Adrenal gland (tissue), 12 donors: ENCODE measurements around the gene MED13. TPM values are rescaled to one million over a fixed set of nuclear protein-coding genes. Genes with fewer than 3 reads are reported as not detected.

Experiments used
- DNase-seq, 7 donors: peaks; one replicate each; pipeline ENCODE4 v3.0.0-alpha.2; 2019 to 2020
- H3K27ac ChIP-seq, 5 donors: fragments of 200-600 bp; sonication (generic) in 4 of 5; 1 replicate in 3 of 5; 2 replicates in 2 of 5; pipeline versions ENCODE4 v1.5.1 to v1.8.0; 2016 to 2020; ENCODE audit warnings: mild to moderate bottlenecking in 1 of 5
- H3K27me3 ChIP-seq: fragments of 200-600 bp; 2 replicates; pipeline ENCODE4 v1.8.0; 2021
- H3K36me3 ChIP-seq, 2 donors: fragments of 200-600 bp; replicated peaks in 1 of 2; 1 replicate in 1 of 2; 2 replicates in 1 of 2; pipeline versions ENCODE4 v1.5.1 to v1.8.0; 2018 to 2022
- H3K4me1 ChIP-seq, 2 donors: fragments of 200-600 bp; replicated peaks in 1 of 2; 1 replicate in 1 of 2; 2 replicates in 1 of 2; pipeline versions ENCODE4 v1.5.1 to v1.8.0; 2018 to 2021
- H3K4me3 ChIP-seq, 4 donors: fragments of 200-600 bp; sonication (generic) in 3 of 4; one replicate each; pipeline ENCODE4 v1.5.1; 2016 to 2018
- H3K9me3 ChIP-seq, 3 donors: fragments of 200-600 bp; sonication (generic) in 1 of 3; replicated peaks in 1 of 3; 1 replicate in 2 of 3; 2 replicates in 1 of 3; pipeline versions ENCODE4 v1.5.1 to v1.8.0; 2016 to 2021
- POLR2A ChIP-seq, 2 donors: fragments of 450-650 bp; IDR thresholded peaks; one replicate each; pipeline ENCODE4 v1.6.1; 2017; ENCODE audit warnings: antibody characterized with exemption in 2 of 2, mild to moderate bottlenecking in 2 of 2, moderate library complexity in 1 of 2
- WGBS, 4 donors: extraction: QIAGEN DNeasy Blood & Tissue Kit in 2 of 4; methylation state at CpG; one replicate each; pipeline versions ENCODE4 v1.1.5 to v1.1.7; 2013 to 2017; 5-methylcytosine and 5-hydroxymethylcytosine counted together
- intact Hi-C, 2 donors: fragments of 100-400 bp; cut with DNase I; formaldehyde crosslinking; loops; one replicate each; pipeline versions ENCODE4 v1.14.1 to v1.15.0; 2022 to 2023
- polyA plus RNA-seq, 3 donors: library from polyadenylated mRNA; stranded (reverse); fragments of 200-250 nt in 2 of 3; fragments of 350-450 nt in 1 of 3; fragmentation: Illumina TruSeq in 1 of 3; extraction: RNeasy Lipid Tissue Mini Kit (QIAGEN cat#74804) in 1 of 3; gene quantifications; one replicate each; pipeline ENCODE4 v1.2.3, GENCODE V29; 2013 to 2014
- total RNA-seq, 9 donors: library from RNA; depleted of rRNA in 4 of 9; stranded (reverse); fragments of >200 nt in 4 of 9; fragments of 120-200 nt in 1 of 9; fragmentation: NEBNext Ultra II Directional in 1 of 9; extraction: Animal tissue kit (Norgen Biotek cat#: 25700) in 1 of 9; gene quantifications; one replicate each; pipeline versions ENCODE4 v1.1.0 to v1.2.4, GENCODE V29; 2013 to 2023
- TF ChIP-seq, protein P1 (sequence below), 6 experiments: fragments of 450-650 bp in 4 of 6; fragments of 200-600 bp in 2 of 6; sonication (generic) in 1 of 6; IDR thresholded peaks; 1 replicate in 5 of 6; 2 replicates in 1 of 6; pipeline versions ENCODE4 v1.5.1 to v1.8.0; 2016 to 2021; ENCODE audit warnings: antibody characterized with exemption in 6 of 6, mild to moderate bottlenecking in 2 of 6, moderate library complexity in 1 of 6
- donor health status: healthy with polysubstance abuse.
- donor health status: Bipolar disorder and iron deficiency.
- donor health status: DM: yes; HTN: yes; CAD: no.
- donor health status: DM: no; HTN: no; CAD: no.
- donor health status: DM: no; HTN: no; CAD: no.
- donor health status: DM: yes; HTN: yes; CAD: no.

The MED13 gene
- total and polyA plus RNA-seq, 12 donors, result 8.2 to 62.3 (median 51.8) TPM

DNA sequence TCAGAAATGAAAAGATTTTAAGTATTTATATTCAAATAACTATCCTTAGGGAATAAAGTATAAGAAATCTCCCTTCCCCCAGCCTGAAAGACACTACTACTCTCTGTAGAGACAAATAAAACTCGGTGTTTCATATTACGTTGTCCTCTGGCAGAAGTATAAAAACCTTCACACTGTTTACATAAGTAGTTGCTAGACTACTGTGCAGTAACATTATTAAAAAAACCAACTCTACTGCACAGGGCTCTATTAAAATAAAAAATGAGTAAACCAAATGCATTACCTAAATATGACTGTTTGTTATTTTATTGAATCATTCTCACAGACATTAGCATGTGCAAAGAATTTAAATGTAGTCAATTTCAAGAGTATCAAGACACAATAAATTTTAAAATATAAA is 67.4 kb downstream of the MED13 start:
- Histone ChIP-seq H3K36me3 (peaks cover 0 to 6% of the 10 kb centered on the region in 2 donors), H3K4me1 (peaks cover 6 to 25% of the 10 kb centered on the region in 2 donors), H3K27ac (no peak overlapping the region), H3K27me3 (no peaks in the 10 kb centered on the region), H3K9me3 (no peaks in the 10 kb centered on the region), H3K4me3 (no peak overlapping the region)
- WGBS, 4 donors, result 23 to 34% (median 27%) methylated on average over 2 of the region's 2 CpGs
- DNase-seq, result no peak
- TF ChIP-seq POLR2A (IDR thresholded peaks at IDR 0.05), result no peak
- TF ChIP-seq, protein P1, sequence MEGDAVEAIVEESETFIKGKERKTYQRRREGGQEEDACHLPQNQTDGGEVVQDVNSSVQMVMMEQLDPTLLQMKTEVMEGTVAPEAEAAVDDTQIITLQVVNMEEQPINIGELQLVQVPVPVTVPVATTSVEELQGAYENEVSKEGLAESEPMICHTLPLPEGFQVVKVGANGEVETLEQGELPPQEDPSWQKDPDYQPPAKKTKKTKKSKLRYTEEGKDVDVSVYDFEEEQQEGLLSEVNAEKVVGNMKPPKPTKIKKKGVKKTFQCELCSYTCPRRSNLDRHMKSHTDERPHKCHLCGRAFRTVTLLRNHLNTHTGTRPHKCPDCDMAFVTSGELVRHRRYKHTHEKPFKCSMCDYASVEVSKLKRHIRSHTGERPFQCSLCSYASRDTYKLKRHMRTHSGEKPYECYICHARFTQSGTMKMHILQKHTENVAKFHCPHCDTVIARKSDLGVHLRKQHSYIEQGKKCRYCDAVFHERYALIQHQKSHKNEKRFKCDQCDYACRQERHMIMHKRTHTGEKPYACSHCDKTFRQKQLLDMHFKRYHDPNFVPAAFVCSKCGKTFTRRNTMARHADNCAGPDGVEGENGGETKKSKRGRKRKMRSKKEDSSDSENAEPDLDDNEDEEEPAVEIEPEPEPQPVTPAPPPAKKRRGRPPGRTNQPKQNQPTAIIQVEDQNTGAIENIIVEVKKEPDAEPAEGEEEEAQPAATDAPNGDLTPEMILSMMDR (IDR thresholded peaks at IDR 0.05), result no peak
- intact Hi-C loops, result no loop called here

- no peak for TF ChIP-seq POLR2A (IDR thresholded peaks at IDR 0.05)
- TF ChIP-seq, protein P1 (IDR thresholded peaks at IDR 0.05), result no peak
- DNase-seq, result no peak
- Histone ChIP-seq H3K36me3 (peaks cover 0 to 10% of the 10 kb centered on the region in 2 donors), H3K4me1 (peaks cover 6 to 25% of the 10 kb centered on the region in 2 donors), H3K27ac (no peak overlapping the region), H3K27me3 (no peaks in the 10 kb centered on the region), H3K4me3 (no peak overlapping the region), H3K9me3 (no peaks in the 10 kb centered on the region)
- intact Hi-C loops, result no loop called here
- 39 to 57% (median 42%) methylated on average over 4 of the region's 4 CpGs for WGBS, 4 donors
Measured at GRCh38 chr17:61996916-61997605, 68.0 kb downstream of the MED13 start.

DNA sequence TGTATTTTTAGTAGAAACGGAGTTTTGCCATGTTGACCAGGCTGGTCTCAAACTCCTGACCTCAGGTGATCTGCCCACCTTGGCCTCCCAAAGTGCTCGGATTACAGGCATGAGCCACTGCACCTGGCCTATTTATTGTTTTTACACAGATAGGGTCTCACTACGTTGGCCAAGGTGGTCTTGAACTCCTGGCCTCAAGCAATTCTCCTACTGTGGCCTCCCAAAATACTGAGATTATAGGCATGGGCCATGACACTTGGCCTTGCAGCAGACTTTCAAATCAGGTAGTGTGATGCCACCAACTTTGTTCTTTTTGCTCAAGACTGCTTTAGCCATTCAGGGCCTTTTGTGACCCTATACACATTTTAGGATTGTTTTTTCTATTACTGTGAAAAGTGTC is 75.6 kb downstream of the MED13 start:
- no peaks in the 10 kb centered on the region for H3K9me3 ChIP-seq
- H3K4me1 ChIP-seq, result peaks cover 0 to 6% of the 10 kb centered on the region in 2 donors
- no peaks in the 10 kb centered on the region for H3K27me3 ChIP-seq
- no peak for DNase-seq
- TF ChIP-seq, protein P1 (IDR thresholded peaks at IDR 0.05), result no peak
- TF ChIP-seq POLR2A (IDR thresholded peaks at IDR 0.05), result no peak
- intact Hi-C loops, result no loop called here
- 95 to 100% (median 97%) methylated on average over 3 of the region's 3 CpGs for WGBS, 4 donors
- H3K27ac ChIP-seq, result no peak overlapping the region
- peaks cover 0 to 43% of the 10 kb centered on the region in 2 donors for H3K36me3 ChIP-seq
- H3K4me3 ChIP-seq, result no peak overlapping the region

- no peak overlapping the region for H3K27ac ChIP-seq
- H3K9me3 ChIP-seq, result no peaks in the 10 kb centered on the region
- TF ChIP-seq POLR2A (IDR thresholded peaks at IDR 0.05), result no peak
- TF ChIP-seq, protein P1 (IDR thresholded peaks at IDR 0.05), result no peak
- H3K4me1 ChIP-seq, result peaks cover 0 to 6% of the 10 kb centered on the region in 2 donors
- DNase-seq, result no peak
- intact Hi-C loops, result no loop called here
- no peaks in the 10 kb centered on the region for H3K27me3 ChIP-seq
- 67 to 82% (median 75%) methylated on average over 5 of the region's 5 CpGs for WGBS, 4 donors
- H3K4me3 ChIP-seq, result no peak overlapping the region
- peaks cover 0 to 57% of the 10 kb centered on the region in 2 donors for H3K36me3 ChIP-seq
Measured at GRCh38 chr17:61986898-61987297, 78.2 kb downstream of the MED13 start.
